Effector memory CD8-positive, alpha-beta T cell (primary cell): ENCODE data around the gene ZNF587B.
"Not testable (repeated sequence)": the region's sequence is repeated elsewhere in the genome, so short reads cannot be mapped to it uniquely, and the experiment has no call there.

Experiments
- ATAC-seq: fragments of 150-1000 bp; cut with Tn5 transposase; replicated peaks from 2 replicates; pipeline ENCODE4 v1.10.0; 2021; ENCODE audit warnings: mild to moderate bottlenecking, moderate library complexity
- DNase-seq, 3 experiments: peaks; one replicate each; pipeline ENCODE4 v3.0.0; 2021
- H3K27ac Mint-ChIP-seq, 2 donors: one replicate each; pipeline ENCODE4 v1.8.0; 2022; ENCODE audit warnings: mild to moderate bottlenecking in 2 of 2, mixed read lengths in 2 of 2, moderate library complexity in 2 of 2
- H3K27me3 Mint-ChIP-seq, 2 donors: one replicate each; pipeline ENCODE4 v1.8.0; 2022; ENCODE audit warnings: mixed read lengths in 2 of 2
- H3K36me3 Mint-ChIP-seq: one replicate; pipeline ENCODE4 v1.8.0; 2022; ENCODE audit warnings: mild to moderate bottlenecking, moderate library complexity, mixed read lengths; ENCODE audit not compliant: insufficient read depth
- H3K4me1 Mint-ChIP-seq, 2 donors: one replicate each; pipeline ENCODE4 v1.8.0; 2022; ENCODE audit warnings: low read depth in 2 of 2, mixed read lengths in 2 of 2
- H3K4me3 Mint-ChIP-seq, 2 donors: one replicate each; pipeline ENCODE4 v1.8.0; 2022; ENCODE audit warnings: mild to moderate bottlenecking in 2 of 2, mixed read lengths in 2 of 2, moderate library complexity in 2 of 2
- H3K9me3 Mint-ChIP-seq, 2 donors: one replicate each; pipeline ENCODE4 v1.8.0; 2022; ENCODE audit warnings: mixed read lengths in 2 of 2

The ZNF587B gene

DNA sequence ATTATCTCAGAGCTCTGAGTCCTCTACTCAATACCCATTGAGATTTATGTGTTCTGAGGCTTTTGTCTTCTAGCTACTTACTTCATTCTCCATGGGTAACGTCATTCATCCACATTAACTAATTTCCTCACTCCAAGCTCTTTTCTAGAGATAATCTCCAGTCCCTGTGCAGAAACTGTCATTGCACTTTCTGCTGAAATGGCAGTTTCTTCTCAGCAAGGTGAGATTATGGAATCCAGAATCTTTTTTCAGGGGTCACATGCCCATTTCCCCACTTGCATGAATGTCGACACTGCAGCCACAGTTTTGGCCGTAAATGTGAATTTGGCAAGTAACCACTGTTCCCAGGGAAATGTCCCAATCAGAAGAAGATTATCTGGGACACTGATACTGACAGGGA lies 32.3 kb downstream of the ZNF587B start:
- not testable (repeated sequence) for H3K4me1 Mint-ChIP-seq, H3K9me3 Mint-ChIP-seq, DNase-seq, ATAC-seq, H3K27me3 Mint-ChIP-seq, H3K27ac Mint-ChIP-seq, H3K4me3 Mint-ChIP-seq
- peaks cover 59% of the 10 kb centered on the region for H3K36me3 Mint-ChIP-seq

DNA sequence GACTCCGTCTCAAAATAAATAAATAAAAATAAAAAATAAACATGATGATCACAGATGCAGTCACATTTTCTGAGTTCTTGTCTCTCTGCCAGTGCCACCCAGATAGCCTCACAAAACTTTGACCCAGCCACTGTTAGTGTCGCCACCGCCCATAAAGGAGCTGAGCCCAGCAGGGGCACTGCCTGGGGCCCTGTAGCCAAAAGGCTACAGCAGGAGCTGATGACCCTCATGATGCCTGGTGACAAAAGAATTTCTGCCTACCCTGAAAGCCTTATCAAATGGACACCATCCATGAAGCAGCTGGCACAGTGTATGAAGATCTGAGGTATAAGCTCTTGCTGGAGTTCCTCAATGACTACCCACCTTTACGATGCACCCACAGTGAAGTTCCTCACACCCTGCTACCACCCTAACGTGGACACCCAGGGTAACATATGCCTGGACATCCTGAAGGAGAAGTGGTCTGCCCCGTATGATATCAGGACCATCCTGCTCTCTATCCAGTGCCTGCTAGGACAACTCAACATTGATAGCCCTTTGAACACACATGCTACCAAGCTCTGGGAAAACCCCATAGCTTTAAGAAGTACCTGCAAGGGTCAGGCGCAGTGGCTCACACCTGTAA lies 37.9 kb downstream of the ZNF587B start:
- no peak for ATAC-seq
- DNase-seq = no peak
- Mint-ChIP-seq H3K36me3 (peaks cover 36% of the 10 kb centered on the region), H3K4me1 (no peaks in the 10 kb centered on the region), H3K9me3 (no peaks in the 10 kb centered on the region), H3K4me3 (no peak overlapping the region), H3K27me3 (no peaks in the 10 kb centered on the region), H3K27ac (no peak overlapping the region)

DNA sequence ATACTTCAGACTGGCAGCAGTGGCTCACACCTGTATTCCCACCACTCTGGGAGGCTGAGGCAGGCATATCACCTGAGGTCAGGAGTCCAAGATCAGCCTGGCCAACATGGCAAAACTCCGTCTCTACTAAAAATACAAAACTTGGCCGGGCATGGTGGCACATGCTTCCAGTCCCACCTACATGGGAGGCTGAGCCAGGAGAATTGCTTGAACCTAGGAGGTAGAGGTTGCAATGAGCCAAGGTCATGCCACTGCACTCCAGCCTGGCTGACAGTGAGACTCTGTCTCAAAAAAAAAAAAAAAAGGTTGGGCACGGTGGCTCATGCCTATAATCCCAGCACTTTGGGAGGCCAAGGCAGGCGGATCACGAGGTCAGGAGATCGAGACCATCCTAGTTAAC lies 39.6 kb downstream of the ZNF587B start:
- H3K4me1 Mint-ChIP-seq, DNase-seq, H3K27me3 Mint-ChIP-seq, H3K27ac Mint-ChIP-seq, H3K4me3 Mint-ChIP-seq, H3K9me3 Mint-ChIP-seq, ATAC-seq: not testable (repeated sequence)
- peaks cover 26% of the 10 kb centered on the region for H3K36me3 Mint-ChIP-seq

DNA sequence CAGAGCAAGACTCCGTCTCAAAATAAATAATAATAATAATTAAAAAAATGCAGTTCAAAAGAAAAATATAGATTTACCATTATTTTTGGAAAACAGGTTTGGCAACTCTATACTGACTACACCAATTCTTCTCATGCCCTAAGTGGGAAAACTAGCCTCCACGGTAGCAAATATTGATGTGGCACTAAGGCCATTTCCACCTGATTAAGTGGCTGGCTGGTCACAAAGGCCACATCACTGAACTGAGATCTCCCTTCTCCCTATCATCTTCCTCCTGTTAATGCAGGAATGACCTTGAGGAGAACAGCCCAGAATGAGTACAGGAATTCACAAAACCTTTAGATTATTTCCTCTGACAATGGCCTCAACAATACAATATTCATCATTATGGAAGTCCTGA lies 40.1 kb downstream of the ZNF587B start:
- no peak overlapping the region for H3K4me3 Mint-ChIP-seq
- no peaks in the 10 kb centered on the region for H3K4me1 Mint-ChIP-seq
- ATAC-seq (no peak), DNase-seq (no peak)
- H3K9me3 Mint-ChIP-seq = peaks cover 0 to 2% of the 10 kb centered on the region in 2 donors
- peaks cover 25% of the 10 kb centered on the region for H3K36me3 Mint-ChIP-seq
- H3K27me3 Mint-ChIP-seq = no peaks in the 10 kb centered on the region
- H3K27ac Mint-ChIP-seq = no peak overlapping the region

DNA sequence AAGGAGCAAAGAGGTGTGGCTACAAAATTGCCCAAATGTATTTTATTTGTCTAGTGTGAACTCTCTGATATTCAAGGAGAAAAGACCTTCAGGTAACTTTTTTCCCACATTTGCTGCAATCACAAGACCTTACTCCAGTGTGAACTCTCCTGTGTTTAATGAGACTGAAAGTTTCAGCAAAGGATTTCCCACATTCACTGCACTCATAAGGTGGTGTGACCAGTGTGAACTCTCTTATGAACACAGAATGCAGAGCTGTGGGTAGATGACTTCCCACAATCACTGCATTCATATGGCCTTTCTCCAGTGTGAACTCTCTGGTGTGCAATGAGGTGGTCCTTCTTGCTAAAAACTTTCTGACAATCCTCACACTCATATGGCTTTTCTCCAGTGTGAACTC lies 42.4 kb downstream of the ZNF587B start:
- Mint-ChIP-seq H3K4me1 (no peaks in the 10 kb centered on the region), H3K27ac (no peak overlapping the region), H3K9me3 (peaks cover 0 to 19% of the 10 kb centered on the region in 2 donors), H3K36me3 (peaks cover 22% of the 10 kb centered on the region), H3K4me3 (no peak overlapping the region), H3K27me3 (no peaks in the 10 kb centered on the region)
- no peak for DNase-seq
- ATAC-seq = no peak

DNA sequence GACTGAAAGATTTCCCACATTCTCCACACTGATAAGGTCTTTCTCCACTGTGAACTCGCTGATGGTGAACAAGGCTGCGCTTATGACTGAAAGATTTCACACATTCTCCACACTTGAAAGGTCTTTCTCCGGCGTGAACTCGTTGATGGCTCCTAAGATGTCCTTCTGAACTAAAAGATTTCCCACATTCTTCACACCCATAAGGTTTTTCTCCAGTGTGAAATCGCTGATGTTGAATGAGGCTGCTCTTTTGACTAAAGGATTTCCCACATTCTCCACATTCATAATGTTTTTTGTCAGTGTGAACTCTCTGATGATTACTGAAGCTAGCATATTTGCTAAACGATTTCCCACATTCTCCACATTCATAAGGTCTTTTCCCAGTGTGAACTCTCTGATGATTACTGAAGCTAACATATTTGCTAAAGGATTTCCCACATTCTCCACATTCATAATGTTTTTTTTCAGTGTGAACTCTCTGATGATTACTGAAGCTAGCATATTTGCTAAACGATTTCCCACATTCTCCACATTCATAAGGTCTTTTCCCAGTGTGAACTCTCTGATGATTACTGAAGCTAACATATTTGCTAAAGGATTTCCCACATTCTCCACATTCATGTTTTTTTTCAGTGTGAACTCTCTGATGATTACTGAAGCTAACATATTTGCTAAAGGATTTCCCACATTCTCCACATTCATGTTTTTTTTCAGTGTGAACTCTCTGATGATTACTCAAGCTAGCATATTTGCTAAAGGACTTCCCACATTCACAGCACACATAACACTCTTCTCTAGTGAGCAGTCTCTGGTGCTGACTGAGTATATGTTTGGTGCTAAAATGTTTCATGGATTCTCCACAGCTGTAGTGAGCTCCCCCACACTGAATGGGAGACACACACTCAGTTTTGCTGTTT lies 44.0 kb downstream of the ZNF587B start:
- H3K4me1 Mint-ChIP-seq, H3K4me3 Mint-ChIP-seq, DNase-seq, ATAC-seq, H3K27ac Mint-ChIP-seq, H3K27me3 Mint-ChIP-seq: not testable (repeated sequence)
- Mint-ChIP-seq H3K36me3 (peaks cover 25% of the 10 kb centered on the region), H3K9me3 (peaks cover 0 to 19% of the 10 kb centered on the region in 2 donors)

DNA sequence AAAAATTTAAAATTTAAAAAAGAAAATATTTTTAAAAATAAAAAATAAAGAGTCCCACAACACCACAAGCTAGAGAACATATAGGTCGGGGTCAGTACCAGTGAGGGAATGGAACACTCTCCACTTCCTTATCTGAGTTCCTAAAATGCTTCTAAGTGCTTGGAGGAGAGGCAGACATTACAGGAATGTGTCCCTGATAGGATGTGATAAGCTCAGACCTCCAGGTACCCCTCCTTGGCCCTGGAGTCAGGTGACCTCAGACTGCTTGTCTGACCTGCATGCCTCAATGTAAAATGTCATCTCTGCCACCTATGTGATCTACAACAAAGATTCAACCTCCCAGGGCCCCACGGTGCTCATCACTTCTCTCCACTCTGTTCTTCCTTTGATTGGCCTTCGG lies 55.9 kb downstream of the ZNF587B start:
- Mint-ChIP-seq H3K4me1 (peaks cover 11 to 26% of the 10 kb centered on the region in 2 donors), H3K36me3 (peaks cover 19% of the 10 kb centered on the region), H3K9me3 (peaks cover 9 to 21% of the 10 kb centered on the region in 2 donors)

DNA sequence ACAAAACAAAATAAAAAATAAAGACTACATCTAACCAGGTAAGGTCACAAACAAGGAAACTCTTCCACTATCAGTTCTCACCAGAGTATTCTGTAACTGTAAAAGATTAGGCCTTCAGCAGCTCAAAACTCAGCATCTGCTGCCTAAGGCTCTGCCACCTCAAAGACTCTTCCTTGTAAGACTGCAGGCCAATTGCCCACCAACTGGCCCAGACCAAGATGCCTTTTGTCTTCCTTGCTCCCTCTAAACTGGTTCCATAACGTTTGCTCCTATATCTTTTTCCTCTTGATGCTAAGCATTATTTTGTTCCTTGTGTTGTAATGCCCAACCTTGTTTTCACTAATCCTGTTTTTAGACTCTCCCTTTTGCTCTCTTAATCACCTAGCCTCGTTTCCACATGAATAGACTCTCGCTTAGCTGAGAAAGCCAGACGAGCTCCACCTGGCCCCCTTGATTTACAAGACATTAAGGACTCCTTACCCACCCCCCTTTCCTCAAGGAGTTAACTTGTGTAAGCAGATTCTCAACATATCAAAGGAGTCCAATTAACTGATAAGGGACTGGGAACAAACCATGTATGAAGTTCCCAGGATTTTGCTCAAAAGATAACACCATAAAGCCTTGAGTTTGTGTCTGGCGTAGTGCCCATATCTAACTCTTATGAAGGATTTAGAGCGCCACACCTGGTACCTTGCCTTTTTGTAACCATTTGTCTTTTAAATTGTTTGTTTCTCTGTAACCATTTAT lies 57.3 kb downstream of the ZNF587B start:
- peaks cover 11 to 26% of the 10 kb centered on the region in 2 donors for H3K4me1 Mint-ChIP-seq
- peaks cover 12 to 21% of the 10 kb centered on the region in 2 donors for H3K9me3 Mint-ChIP-seq
- peaks cover 19% of the 10 kb centered on the region for H3K36me3 Mint-ChIP-seq
- no peaks in the 10 kb centered on the region for H3K27me3 Mint-ChIP-seq
- peak overlapping the region in 1 of 2 donors; percentile 80 for H3K27ac Mint-ChIP-seq
- ATAC-seq (no peak), DNase-seq (no peak)
- H3K4me3 Mint-ChIP-seq = peak overlapping the region; percentile 91

More for the DNA sequence above, 55.9 kb downstream of the ZNF587B start:
- no peak for ATAC-seq
- no peak for DNase-seq
- H3K4me3 Mint-ChIP-seq = no peak overlapping the region
- H3K27me3 Mint-ChIP-seq = no peaks in the 10 kb centered on the region
- no peak overlapping the region for H3K27ac Mint-ChIP-seq

DNA sequence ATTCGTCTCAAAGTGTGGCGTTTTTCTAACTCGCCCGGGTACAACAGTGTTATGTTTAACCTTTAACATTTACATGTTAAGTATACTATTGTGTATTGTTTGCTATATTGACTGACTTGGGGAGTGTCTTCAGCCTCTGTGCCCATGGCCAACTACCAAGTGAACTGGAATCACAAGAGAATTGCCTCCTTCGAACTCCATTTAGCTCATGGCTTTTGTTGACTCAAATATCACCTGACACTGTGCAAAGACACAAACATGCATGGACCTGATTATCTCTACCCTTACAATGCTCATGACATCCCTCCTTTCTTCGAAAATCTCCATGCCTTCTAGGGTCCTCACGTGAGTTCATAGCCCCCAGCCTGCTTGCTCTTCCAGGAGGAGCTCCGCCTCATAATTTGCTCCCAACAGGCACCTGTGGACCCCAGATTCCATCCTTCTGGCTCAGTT lies 58.0 kb downstream of the ZNF587B start:
- H3K4me3 Mint-ChIP-seq = peak overlapping the region; percentile 91
- DNase-seq (no peak), ATAC-seq (no peak)
- peaks cover 11 to 22% of the 10 kb centered on the region in 2 donors for H3K4me1 Mint-ChIP-seq
- peak overlapping the region; percentile 80 to 86 for H3K27ac Mint-ChIP-seq
- H3K9me3 Mint-ChIP-seq = peaks cover 12 to 21% of the 10 kb centered on the region in 2 donors
- H3K36me3 Mint-ChIP-seq = peaks cover 14% of the 10 kb centered on the region
- no peaks in the 10 kb centered on the region for H3K27me3 Mint-ChIP-seq

DNA sequence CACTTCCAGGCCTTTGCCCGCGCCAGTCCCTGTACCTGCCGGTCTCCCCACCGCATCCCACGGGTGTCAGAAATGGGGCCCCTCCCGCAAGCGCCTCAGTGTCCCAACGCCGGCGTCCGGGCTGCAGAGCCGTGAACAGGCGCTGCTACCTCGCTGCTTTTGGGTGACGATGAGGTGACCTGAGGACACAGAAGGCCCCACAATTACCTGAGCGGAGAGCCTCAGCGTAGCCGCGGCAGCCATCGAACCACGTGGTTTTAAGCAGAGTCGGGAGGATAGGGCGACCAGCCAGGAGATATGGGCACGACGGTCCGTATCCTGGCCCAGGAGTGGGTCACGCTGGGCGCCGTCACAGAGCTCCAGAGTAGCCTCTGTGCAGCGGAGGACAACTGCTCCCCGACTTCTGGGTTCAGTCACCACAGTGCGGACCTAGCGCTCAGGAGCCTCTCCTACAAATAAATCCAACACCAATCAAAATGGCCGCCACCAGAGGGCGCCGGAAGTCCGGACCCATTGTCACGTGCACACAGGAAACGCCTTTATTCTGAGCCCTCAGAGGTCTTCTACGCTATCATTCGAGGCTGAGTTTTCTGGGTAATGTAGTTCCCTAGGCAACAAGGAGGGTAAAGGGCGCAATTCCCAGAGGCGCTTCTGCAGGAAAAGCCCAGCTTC lies 58.6 kb downstream of the ZNF587B start, which contains the start of gene ZNF814:
ZNF814 (minus strand) TSS at position 478 of the 672 bp plus-strand sequence; CDS start at position 243, 235 bp downstream.
- H3K27ac Mint-ChIP-seq = peak within 1 kb of the TSS; percentile 80 to 86
- peak; percentile 51 to 82 (median 60) for DNase-seq
- peaks cover 10% of the 10 kb centered on the region for H3K36me3 Mint-ChIP-seq
- ATAC-seq = peak; percentile 92
- H3K9me3 Mint-ChIP-seq = peaks cover 12 to 21% of the 10 kb centered on the region in 2 donors
- peaks cover 11 to 22% of the 10 kb centered on the region in 2 donors for H3K4me1 Mint-ChIP-seq
- peak within 1 kb of the TSS; percentile 91 for H3K4me3 Mint-ChIP-seq
- H3K27me3 Mint-ChIP-seq = no peaks in the 10 kb centered on the region

DNA sequence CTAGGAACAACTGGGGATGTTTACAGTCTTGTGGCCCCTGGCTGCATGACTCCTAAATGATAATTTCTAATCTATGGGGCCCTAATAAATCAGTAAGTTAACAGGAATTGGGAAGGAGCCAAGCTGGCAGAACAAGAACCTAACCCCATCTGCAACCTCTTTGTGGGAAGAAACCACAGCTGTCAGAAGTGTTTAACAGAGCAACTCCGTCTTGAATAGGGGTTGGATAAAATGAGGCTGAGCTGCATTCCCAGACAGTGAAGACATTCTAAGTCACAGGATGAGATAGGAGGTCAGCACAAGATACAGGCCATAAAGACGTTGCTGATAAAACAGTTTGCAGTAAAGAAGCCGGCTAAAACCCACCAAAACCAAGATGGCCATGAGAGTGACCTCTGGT lies 60.6 kb downstream of the ZNF587B start:
- not testable (repeated sequence) for H3K4me3 Mint-ChIP-seq, H3K27ac Mint-ChIP-seq, H3K27me3 Mint-ChIP-seq, ATAC-seq, DNase-seq
- Mint-ChIP-seq H3K9me3 (peaks cover 12 to 21% of the 10 kb centered on the region in 2 donors), H3K4me1 (peaks cover 11 to 22% of the 10 kb centered on the region in 2 donors), H3K36me3 (peaks cover 10% of the 10 kb centered on the region)
